SK-N-SH treated with all-trans-retinoic acid at 6 μM for 48 hours (cell line): Measurements from ENCODE around the gene ZNF32.

Source experiments
- CSDC2 ChIP-seq: fragments of 250-450 bp; sonication (Bioruptor Pico); IDR thresholded peaks from 2 replicates; pipeline ENCODE4 v1.5.0; 2020; ENCODE audit warnings: mild to moderate bottlenecking, moderate library complexity
- CSRNP3 ChIP-seq: fragments of 250-450 bp; sonication (Bioruptor Pico); IDR thresholded peaks from 2 replicates; pipeline ENCODE4 v1.5.1; 2021; ENCODE audit warnings: mild to moderate bottlenecking, moderate library complexity
- TCF4 ChIP-seq: fragments of 250-450 bp; sonication (Bioruptor Pico); IDR thresholded peaks from 2 replicates; pipeline ENCODE4 v1.8.0; 2021; ENCODE audit warnings: mild to moderate bottlenecking, moderate library complexity, borderline replicate concordance
- ZC3H10 ChIP-seq: fragments of 250-450 bp; sonication (Bioruptor Pico); IDR thresholded peaks from 2 replicates; pipeline ENCODE4 v1.5.1; 2021; ENCODE audit warnings: mild to moderate bottlenecking, moderate library complexity
- ZNF8 ChIP-seq: fragments of 450-650 bp; formaldehyde crosslinking; IDR thresholded peaks from 2 replicates; pipeline ENCODE4 v1.5.0; 2020; ENCODE audit warnings: mild to moderate bottlenecking, moderate library complexity

- TF ChIP-seq CSRNP3 (CRISPR knock-in tag) (no peak), TCF4 (CRISPR knock-in tag) (no peak), ZNF8 (CRISPR knock-in tag) (no peak), CSDC2 (CRISPR knock-in tag) (no peak), ZC3H10 (CRISPR knock-in tag) (no peak)
Observed at GRCh38 chr10:43627942-43628341, 20.7 kb downstream of the ZNF32 start.
